ENCODE results near the gene RBBP5.

The RBBP5 gene

DNA sequence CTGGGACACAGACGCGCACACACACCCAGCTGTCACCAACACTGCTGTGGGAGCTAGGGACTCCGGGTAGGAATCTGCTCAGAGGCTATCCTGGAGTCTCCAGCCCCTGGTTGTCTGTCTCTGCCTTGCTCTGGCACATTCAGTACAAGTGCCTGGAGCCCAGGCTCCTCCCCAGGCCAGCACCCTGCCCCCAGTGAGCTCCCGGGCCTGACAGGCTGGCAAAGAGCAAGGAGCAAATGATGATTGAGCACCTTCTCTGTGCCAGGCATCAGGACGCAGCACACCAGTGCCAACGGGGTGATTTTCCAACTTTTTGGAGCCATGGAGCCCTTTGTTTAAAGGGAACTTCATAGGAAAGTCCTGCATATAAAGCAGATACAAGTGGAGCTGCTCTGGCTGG lies 72.3 kb downstream of the RBBP5 start:
- no peaks in the 10 kb centered on the region for H3K36me3 ChIP-seq (replicated peaks; ENCODE audit: low read depth, low read length)
- H3K4me1 ChIP-seq (ENCODE audit: low read length), result peaks cover 7% of the 10 kb centered on the region
- no peaks in the 10 kb centered on the region for H3K79me2 ChIP-seq (ENCODE audit: low read length)
- TF ChIP-seq, protein P1, sequence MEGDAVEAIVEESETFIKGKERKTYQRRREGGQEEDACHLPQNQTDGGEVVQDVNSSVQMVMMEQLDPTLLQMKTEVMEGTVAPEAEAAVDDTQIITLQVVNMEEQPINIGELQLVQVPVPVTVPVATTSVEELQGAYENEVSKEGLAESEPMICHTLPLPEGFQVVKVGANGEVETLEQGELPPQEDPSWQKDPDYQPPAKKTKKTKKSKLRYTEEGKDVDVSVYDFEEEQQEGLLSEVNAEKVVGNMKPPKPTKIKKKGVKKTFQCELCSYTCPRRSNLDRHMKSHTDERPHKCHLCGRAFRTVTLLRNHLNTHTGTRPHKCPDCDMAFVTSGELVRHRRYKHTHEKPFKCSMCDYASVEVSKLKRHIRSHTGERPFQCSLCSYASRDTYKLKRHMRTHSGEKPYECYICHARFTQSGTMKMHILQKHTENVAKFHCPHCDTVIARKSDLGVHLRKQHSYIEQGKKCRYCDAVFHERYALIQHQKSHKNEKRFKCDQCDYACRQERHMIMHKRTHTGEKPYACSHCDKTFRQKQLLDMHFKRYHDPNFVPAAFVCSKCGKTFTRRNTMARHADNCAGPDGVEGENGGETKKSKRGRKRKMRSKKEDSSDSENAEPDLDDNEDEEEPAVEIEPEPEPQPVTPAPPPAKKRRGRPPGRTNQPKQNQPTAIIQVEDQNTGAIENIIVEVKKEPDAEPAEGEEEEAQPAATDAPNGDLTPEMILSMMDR (IDR thresholded peaks at IDR 0.05; ENCODE audit: low read depth, low read length), result no peak
- TF ChIP-seq EZH2phosphoT487 (IDR thresholded peaks at IDR 0.05; ENCODE audit: low read depth), result no peak
- no peaks in the 10 kb centered on the region for H4K20me1 ChIP-seq (ENCODE audit: insufficient read depth, low read length)
- H3K4me2 ChIP-seq (ENCODE audit: low read length), result no peak overlapping the region
- H3K27me3 ChIP-seq (ENCODE audit: low read depth, low read length), result peaks cover 84% of the 10 kb centered on the region
- no peak overlapping the region for H3K9ac ChIP-seq (ENCODE audit: low read length)
- no peaks in the 10 kb centered on the region for H3K9me3 ChIP-seq (ENCODE audit: insufficient read depth, low read length)
- H3K4me3 ChIP-seq (ENCODE audit: low read length), result no peak overlapping the region
- no peak overlapping the region for H3K27ac ChIP-seq (ENCODE audit: low read length)
- no peak overlapping the region for H2AFZ ChIP-seq (ENCODE audit: low read depth, low read length)

DNA sequence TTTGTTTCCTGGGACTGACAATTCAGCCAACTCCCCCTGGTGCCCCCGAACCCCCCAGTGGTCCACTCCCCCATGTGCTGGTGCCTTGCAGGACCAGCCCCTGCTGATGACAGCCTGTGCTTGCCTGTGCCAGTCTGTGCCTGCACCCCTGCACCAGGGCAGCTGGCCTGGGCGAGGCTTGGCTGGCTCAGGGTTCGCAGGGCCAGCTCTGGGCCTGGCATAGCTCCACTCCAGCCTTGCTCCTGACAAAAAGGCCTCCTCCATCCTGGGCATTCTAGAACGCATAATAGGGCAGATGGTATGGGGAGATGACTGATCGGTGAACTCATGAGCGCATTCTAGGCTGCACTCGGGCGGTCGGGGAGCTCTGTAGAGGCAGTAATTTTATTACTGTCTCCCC lies 73.4 kb downstream of the RBBP5 start:
- Histone ChIP-seq H3K27me3 (ENCODE audit: low read depth, low read length) (peaks cover 83% of the 10 kb centered on the region), H3K4me1 (ENCODE audit: low read length) (peaks cover 7% of the 10 kb centered on the region), H3K36me3 (replicated peaks; ENCODE audit: low read depth, low read length) (no peaks in the 10 kb centered on the region), H3K9ac (ENCODE audit: low read length) (no peak overlapping the region), H2AFZ (ENCODE audit: low read depth, low read length) (no peak overlapping the region), H3K79me2 (ENCODE audit: low read length) (no peaks in the 10 kb centered on the region), H3K9me3 (ENCODE audit: insufficient read depth, low read length) (no peaks in the 10 kb centered on the region), H3K4me3 (ENCODE audit: low read length) (no peak overlapping the region), H4K20me1 (ENCODE audit: insufficient read depth, low read length) (no peaks in the 10 kb centered on the region), H3K27ac (ENCODE audit: low read length) (no peak overlapping the region), H3K4me2 (ENCODE audit: low read length) (no peak overlapping the region)
- TF ChIP-seq, protein P1 (IDR thresholded peaks at IDR 0.05; ENCODE audit: low read depth, low read length), result no peak
- no peak for TF ChIP-seq EZH2phosphoT487 (IDR thresholded peaks at IDR 0.05; ENCODE audit: low read depth)

DNA sequence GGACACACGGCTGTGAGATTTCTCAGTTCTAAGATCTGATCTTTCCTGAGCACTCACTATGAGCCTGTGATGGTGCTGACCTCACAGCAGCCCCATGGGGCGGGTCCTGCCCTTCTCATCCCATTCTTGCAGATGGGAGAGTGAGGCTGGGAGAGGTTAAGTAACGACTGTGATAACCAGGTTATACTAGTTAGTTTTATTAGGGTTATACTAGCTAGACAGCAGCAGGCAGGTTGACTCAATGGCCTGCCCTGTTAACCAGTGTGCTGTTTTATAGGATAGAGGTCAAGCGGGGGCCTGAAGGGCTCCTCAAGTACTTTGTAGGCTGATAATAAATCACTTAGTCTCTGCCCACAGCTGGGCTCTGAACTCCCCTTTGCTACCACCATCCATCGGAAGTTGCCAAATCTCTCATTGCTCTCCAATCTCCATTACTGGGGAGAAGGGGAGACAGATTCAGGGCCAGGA lies 74.0 kb downstream of the RBBP5 start:
- no peak overlapping the region for H3K27ac ChIP-seq (ENCODE audit: low read length)
- H3K4me1 ChIP-seq (ENCODE audit: low read length), result peaks cover 5% of the 10 kb centered on the region
- H3K79me2 ChIP-seq (ENCODE audit: low read length), result no peaks in the 10 kb centered on the region
- H3K4me2 ChIP-seq (ENCODE audit: low read length), result no peak overlapping the region
- H3K36me3 ChIP-seq (replicated peaks; ENCODE audit: low read depth, low read length), result no peaks in the 10 kb centered on the region
- TF ChIP-seq EZH2phosphoT487 (IDR thresholded peaks at IDR 0.05; ENCODE audit: low read depth), result no peak
- TF ChIP-seq, protein P1 (IDR thresholded peaks at IDR 0.05; ENCODE audit: low read depth, low read length), result no peak
- H4K20me1 ChIP-seq (ENCODE audit: insufficient read depth, low read length), result no peaks in the 10 kb centered on the region
- H3K4me3 ChIP-seq (ENCODE audit: low read length), result no peak overlapping the region
- no peaks in the 10 kb centered on the region for H3K9me3 ChIP-seq (ENCODE audit: insufficient read depth, low read length)
- H3K27me3 ChIP-seq (ENCODE audit: low read depth, low read length), result peaks cover 77% of the 10 kb centered on the region
- no peak overlapping the region for H3K9ac ChIP-seq (ENCODE audit: low read length)
- H2AFZ ChIP-seq (ENCODE audit: low read depth, low read length), result no peak overlapping the region

DNA sequence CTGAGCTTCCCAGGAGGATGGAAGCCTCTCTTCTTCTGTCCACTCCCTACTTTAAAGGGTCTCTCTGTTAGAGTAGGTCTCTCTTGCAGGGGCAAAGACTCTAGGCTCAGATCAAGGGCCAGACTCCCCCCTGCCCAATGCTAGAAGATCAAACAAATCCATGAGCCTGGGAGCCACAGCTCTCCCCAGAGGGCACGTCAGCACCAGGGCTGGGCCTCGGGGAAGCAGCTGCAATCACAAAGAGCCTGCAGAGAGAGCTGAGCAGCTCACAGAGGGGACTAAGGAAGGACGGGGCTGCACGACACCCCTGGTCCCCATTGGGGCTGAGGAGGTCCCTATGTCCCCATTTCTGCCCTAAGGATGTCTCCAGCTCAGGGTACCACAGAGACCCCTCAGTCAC lies 74.9 kb downstream of the RBBP5 start:
- H2AFZ ChIP-seq (ENCODE audit: low read depth, low read length), result no peak overlapping the region
- no peaks in the 10 kb centered on the region for H3K4me1 ChIP-seq (ENCODE audit: low read length)
- no peak overlapping the region for H3K4me3 ChIP-seq (ENCODE audit: low read length)
- no peaks in the 10 kb centered on the region for H4K20me1 ChIP-seq (ENCODE audit: insufficient read depth, low read length)
- TF ChIP-seq, protein P1 (IDR thresholded peaks at IDR 0.05; ENCODE audit: low read depth, low read length), result no peak
- TF ChIP-seq EZH2phosphoT487 (IDR thresholded peaks at IDR 0.05; ENCODE audit: low read depth), result no peak
- H3K36me3 ChIP-seq (replicated peaks; ENCODE audit: low read depth, low read length), result no peaks in the 10 kb centered on the region
- H3K9me3 ChIP-seq (ENCODE audit: insufficient read depth, low read length), result no peaks in the 10 kb centered on the region
- H3K79me2 ChIP-seq (ENCODE audit: low read length), result no peaks in the 10 kb centered on the region
- no peak overlapping the region for H3K9ac ChIP-seq (ENCODE audit: low read length)
- no peak overlapping the region for H3K27ac ChIP-seq (ENCODE audit: low read length)
- peaks cover 72% of the 10 kb centered on the region for H3K27me3 ChIP-seq (ENCODE audit: low read depth, low read length)
- H3K4me2 ChIP-seq (ENCODE audit: low read length), result no peak overlapping the region
